Coronary artery (tissue), 2 donors: ENCODE results near the gene UBLCP1.

Source experiments
- DNase-seq: peaks from one replicate; pipeline ENCODE4 v3.0.0-alpha.2; 2017; ENCODE audit warnings: low spot score
- H3K27ac ChIP-seq, 2 donors: fragments of 200-600 bp; sonication (generic); one replicate each; pipeline ENCODE4 v1.5.1; 2016 to 2019
- H3K4me3 ChIP-seq: fragments of 200-600 bp; sonication (generic); 2 replicates; pipeline ENCODE4 v1.5.1; 2016; ENCODE audit warnings: mild to moderate bottlenecking, moderate library complexity
- TF ChIP-seq, protein P1 (sequence below): fragments of 200-600 bp; sonication (generic); IDR thresholded peaks from one replicate; pipeline ENCODE4 v1.5.1; 2019; ENCODE audit warnings: antibody characterized with exemption

UBLCP1 gene

DNA sequence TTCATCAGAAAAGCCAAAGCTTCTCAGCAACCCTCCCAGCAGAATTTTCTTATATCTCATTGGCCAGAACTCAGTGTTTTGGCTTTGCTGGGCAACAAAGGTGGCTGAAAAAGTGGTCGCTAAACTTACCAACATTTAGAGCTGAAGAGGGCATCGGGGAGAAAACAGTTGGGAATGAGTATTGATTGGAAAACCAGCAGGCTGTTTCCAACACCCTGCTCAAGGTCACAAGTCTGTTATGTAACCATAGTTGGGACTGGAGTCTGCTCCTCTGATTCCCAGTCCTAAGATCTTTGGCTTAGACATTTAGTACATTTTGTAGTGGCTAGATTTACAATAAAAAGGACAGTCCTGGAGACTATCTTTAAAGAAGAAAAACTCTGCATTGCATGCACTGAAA lies 50.1 kb downstream of the UBLCP1 start:
- Histone ChIP-seq H3K4me3 (no peak overlapping the region), H3K27ac (no peak overlapping the region)
- DNase-seq = no peak
- TF ChIP-seq, protein P1, sequence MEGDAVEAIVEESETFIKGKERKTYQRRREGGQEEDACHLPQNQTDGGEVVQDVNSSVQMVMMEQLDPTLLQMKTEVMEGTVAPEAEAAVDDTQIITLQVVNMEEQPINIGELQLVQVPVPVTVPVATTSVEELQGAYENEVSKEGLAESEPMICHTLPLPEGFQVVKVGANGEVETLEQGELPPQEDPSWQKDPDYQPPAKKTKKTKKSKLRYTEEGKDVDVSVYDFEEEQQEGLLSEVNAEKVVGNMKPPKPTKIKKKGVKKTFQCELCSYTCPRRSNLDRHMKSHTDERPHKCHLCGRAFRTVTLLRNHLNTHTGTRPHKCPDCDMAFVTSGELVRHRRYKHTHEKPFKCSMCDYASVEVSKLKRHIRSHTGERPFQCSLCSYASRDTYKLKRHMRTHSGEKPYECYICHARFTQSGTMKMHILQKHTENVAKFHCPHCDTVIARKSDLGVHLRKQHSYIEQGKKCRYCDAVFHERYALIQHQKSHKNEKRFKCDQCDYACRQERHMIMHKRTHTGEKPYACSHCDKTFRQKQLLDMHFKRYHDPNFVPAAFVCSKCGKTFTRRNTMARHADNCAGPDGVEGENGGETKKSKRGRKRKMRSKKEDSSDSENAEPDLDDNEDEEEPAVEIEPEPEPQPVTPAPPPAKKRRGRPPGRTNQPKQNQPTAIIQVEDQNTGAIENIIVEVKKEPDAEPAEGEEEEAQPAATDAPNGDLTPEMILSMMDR = no peak

DNA sequence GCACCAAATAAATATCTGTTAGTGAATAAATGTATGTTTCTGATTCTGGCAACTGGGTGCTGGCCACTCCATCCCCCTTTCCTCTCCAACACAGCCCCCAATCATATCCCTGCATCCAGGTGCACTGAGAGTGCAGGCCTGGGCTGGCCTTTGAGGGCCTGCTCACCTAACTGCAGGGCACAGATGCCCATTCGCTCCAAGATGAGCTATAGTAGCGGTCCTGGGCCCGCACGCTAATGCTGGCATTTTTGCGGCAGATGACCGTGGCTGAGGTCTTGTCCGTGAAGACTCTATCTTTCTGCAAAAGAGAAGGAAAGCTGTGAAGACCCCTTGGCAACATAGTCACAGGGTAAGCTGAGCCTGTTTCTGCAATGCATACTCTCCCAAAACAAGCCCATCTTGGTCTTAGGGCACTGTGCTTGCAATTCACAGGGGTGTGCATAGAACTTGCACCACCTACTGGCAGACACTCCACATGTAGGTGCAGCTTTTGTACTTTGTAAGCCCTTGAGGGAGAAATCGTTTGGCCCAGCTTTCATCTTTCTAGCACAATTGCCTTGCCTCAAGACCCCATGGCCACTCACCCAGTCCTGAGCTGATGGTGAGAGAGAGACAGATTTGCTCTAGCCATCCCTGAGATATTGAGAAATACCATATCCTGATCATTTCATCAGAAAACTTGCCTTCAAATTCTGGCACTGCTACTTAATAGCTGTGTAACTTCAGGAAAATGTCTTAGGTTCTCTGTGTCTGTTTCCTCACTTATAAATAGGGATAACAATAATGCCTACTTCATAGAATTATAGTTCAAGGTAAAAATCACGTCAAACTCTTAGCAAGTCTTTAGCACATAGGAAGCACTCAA lies 53.7 kb downstream of the UBLCP1 start:
- DNase-seq = no peak
- Histone ChIP-seq H3K4me3 (no peak overlapping the region), H3K27ac (no peak overlapping the region)
- TF ChIP-seq, protein P1 = no peak

DNA sequence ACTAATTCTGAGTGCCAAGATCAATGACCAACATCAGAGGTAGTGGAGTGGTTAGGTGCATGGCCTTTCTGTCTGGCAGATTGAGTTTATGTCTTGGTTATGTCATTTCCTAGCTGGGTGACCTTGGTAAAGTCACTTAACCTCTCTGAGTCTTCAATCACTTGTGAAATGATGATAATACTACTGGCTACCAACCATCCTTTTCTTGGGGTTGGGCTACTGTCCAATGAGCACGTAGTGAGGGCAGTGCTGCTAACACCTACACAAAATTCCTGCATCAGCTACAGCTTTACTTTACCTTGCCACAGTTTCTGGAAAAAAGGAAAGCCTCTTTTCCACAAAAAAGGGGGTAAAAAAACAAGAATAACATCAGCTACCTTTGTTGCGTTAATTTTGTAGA lies 54.8 kb downstream of the UBLCP1 start:
- H3K27ac ChIP-seq = no peak overlapping the region
- DNase-seq = no peak
- no peak overlapping the region for H3K4me3 ChIP-seq
- TF ChIP-seq, protein P1 = no peak

DNA sequence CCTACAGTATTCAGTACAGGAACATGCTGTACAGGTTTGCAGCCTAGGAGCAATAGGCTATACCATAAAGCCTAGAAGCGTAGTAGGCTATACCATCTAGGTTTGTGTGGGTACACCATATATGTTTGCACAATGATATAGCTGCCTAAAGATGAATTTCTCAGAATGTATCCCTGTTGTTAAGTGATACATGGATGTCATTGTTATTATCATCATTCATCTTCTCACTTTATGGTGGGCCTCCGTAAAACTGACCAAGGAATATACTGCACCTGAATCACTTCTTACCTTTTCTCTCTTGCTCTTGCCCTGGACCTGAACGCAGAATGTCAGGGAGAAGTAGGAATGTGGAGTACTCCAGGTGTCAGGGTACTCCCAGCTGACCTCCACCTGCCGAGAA lies 55.4 kb downstream of the UBLCP1 start:
- DNase-seq = no peak
- TF ChIP-seq, protein P1 = no peak
- Histone ChIP-seq H3K4me3 (no peak overlapping the region), H3K27ac (no peak overlapping the region)

DNA sequence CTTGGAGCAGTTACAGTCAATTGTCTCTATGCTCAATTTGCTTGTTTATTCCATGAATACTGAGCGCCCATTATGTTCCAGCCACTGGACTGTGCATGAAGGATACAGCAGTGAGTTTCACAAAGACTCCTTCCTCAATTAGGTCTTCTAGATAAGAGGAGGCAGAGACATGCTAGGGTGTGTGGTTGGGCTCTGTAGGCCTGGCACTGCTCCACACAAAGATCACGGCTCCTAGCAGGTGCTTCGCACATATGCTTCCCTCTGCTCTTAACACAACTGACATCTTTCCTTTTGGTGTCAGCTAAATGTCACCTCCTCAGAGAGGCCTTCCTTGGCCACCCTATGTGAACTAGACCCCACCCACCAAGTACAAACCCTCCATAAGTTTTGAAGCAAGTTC lies 56.3 kb downstream of the UBLCP1 start:
- DNase-seq = no peak
- Histone ChIP-seq H3K27ac (no peak overlapping the region), H3K4me3 (no peak overlapping the region)
- TF ChIP-seq, protein P1 = no peak

DNA sequence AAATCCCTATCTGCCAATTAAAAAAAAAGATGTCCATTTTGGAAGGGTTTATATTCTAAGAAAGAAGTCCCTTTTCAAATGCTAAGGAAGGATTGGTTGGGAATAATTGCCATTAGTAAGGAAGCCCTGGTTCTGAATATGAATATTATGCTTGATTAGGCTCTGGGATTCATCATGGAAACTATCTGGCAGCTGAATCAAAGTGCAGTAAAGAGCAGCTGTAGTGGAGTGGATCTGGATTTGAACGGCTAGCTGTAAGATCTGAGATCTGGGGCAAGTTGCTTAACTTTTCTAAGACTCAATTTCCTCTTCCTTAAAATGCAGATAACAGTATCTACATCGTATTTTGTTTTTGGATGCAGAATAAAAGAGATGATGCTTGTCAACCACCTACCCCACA lies 56.7 kb downstream of the UBLCP1 start:
- DNase-seq = no peak
- TF ChIP-seq, protein P1 = no peak

DNA sequence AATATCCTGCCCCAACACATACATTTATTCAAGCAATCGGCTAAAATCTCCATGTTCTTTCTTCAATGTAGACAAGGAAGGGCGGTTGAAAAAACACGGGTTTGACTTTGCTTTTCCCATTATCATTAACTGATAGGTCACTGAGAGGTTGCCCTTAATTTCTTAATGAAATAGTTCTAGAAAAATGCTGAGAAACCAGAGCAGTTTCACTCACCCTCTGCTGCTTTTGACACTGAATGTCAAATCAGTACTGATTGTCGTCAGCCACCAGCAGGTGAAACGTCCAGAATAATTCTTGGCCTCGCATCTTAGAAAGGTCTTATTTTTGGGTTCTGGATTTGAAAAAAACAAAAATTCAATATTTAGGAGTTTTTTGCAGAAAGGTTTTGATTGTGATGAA lies 59.1 kb downstream of the UBLCP1 start:
- TF ChIP-seq, protein P1 = no peak
- no peak overlapping the region for H3K4me3 ChIP-seq
- no peak for DNase-seq
- H3K27ac ChIP-seq = no peak overlapping the region

More for the DNA sequence above, 56.7 kb downstream of the UBLCP1 start:
- H3K4me3 ChIP-seq = no peak overlapping the region
- no peak overlapping the region for H3K27ac ChIP-seq
